IMR-90 (cell line): ENCODE data around the gene PLXDC1.

Experiments used
- CEBPB ChIP-seq: IDR thresholded peaks from 2 replicates; pipeline ENCODE4 v1.6.1; 2012; ENCODE audit warnings: low read depth, low read length, improper control_type of control experiment
- FOS ChIP-seq: fragments of 150-350 bp; IDR thresholded peaks from 2 replicates; pipeline ENCODE4 v1.6.1; 2016; ENCODE audit warnings: low read depth, low read length
- MAFK ChIP-seq: IDR thresholded peaks from 2 replicates; pipeline ENCODE4 v1.6.1; 2012; ENCODE audit warnings: low read depth, low read length, improper control_type of control experiment
- MXI1 ChIP-seq: IDR thresholded peaks from 2 replicates; pipeline ENCODE4 v1.6.1; 2012; ENCODE audit warnings: low read depth, mild to moderate bottlenecking, low read length, moderate library complexity, borderline replicate concordance
- NFE2L2 ChIP-seq: fragments of 150-350 bp; IDR thresholded peaks from 2 replicates; pipeline ENCODE4 v1.6.1; 2016; ENCODE audit warnings: low read depth, mild to moderate bottlenecking, low read length
- POLR2A ChIP-seq: IDR thresholded peaks from 2 replicates; pipeline ENCODE4 v1.6.1; 2012; ENCODE audit warnings: mild to moderate bottlenecking, low read depth, low read length
- RAD21 ChIP-seq: IDR thresholded peaks from 2 replicates; pipeline ENCODE4 v1.6.1; 2012; ENCODE audit warnings: low read length, improper control_type of control experiment
- RFX5 ChIP-seq: IDR thresholded peaks from 2 replicates; pipeline ENCODE4 v1.8.0; 2012; ENCODE audit warnings: low read depth, mild to moderate bottlenecking, low read length, moderate library complexity
- TF ChIP-seq, protein P1 (sequence below): conservative IDR thresholded peaks from 2 replicates; pipeline ENCODE4 v1.5.1; 2012; ENCODE audit warnings: mild to moderate bottlenecking, low read depth, low read length, improper control_type of control experiment

DNA sequence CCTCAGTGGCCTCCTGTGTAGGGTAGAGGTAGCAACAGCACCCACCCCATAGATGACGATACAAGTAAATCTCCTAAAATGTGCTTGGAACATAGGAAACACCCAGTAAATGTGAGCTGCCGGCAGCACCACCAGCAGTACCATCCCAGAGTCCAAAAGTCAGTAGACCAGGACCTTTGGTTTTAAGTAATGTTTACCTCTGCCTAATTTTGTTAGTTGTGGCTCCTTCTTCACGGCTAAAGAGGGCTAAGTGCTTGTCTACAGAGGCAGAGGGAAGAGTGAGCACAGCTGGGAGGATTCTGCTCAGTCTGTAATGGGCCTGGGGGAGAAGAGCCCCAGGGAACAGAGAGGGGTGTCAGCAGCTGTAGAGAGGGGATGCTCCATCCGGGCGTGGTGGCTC lies 92.9 kb downstream of the PLXDC1 start:
- TF ChIP-seq RAD21: no peak
- TF ChIP-seq, protein P1, sequence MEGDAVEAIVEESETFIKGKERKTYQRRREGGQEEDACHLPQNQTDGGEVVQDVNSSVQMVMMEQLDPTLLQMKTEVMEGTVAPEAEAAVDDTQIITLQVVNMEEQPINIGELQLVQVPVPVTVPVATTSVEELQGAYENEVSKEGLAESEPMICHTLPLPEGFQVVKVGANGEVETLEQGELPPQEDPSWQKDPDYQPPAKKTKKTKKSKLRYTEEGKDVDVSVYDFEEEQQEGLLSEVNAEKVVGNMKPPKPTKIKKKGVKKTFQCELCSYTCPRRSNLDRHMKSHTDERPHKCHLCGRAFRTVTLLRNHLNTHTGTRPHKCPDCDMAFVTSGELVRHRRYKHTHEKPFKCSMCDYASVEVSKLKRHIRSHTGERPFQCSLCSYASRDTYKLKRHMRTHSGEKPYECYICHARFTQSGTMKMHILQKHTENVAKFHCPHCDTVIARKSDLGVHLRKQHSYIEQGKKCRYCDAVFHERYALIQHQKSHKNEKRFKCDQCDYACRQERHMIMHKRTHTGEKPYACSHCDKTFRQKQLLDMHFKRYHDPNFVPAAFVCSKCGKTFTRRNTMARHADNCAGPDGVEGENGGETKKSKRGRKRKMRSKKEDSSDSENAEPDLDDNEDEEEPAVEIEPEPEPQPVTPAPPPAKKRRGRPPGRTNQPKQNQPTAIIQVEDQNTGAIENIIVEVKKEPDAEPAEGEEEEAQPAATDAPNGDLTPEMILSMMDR: no peak
- TF ChIP-seq MXI1: no peak
- TF ChIP-seq POLR2A: no peak
- TF ChIP-seq NFE2L2: no peak
- no peak for TF ChIP-seq FOS
- no peak for TF ChIP-seq RFX5
- no peak for TF ChIP-seq MAFK
- TF ChIP-seq CEBPB: no peak
